GM23338 (cell line): ENCODE results near the gene RAB3A. TPM values are rescaled to one million over a fixed set of nuclear protein-coding genes. Genes with fewer than 3 reads are reported as not detected.

Experiments
- ATAC-seq: fragments of 200-7000 bp; cut with Tn5 transposase; 3 replicates; pipeline ENCODE4 v1.9.1; 2020
- DNase-seq: peaks from one replicate; pipeline ENCODE4 v3.0.0-alpha.2; 2015; ENCODE audit warnings: low spot score
- H2AFZ ChIP-seq: fragments of 200-600 bp; sonication (generic); 2 replicates; pipeline ENCODE4 v1.8.0; 2016; ENCODE audit warnings: antibody characterized with exemption, mild to moderate bottlenecking, moderate library complexity
- H3F3A ChIP-seq: fragments of 200-600 bp; sonication (generic); replicated peaks from 2 replicates; pipeline ENCODE4 v1.8.0; 2017; ENCODE audit warnings: antibody characterized with exemption, mixed run types, low read depth
- H3K27ac ChIP-seq: fragments of 200-600 bp; sonication (generic); 2 replicates; pipeline ENCODE4 v1.6.1; 2016; ENCODE audit warnings: low read depth
- H3K27me3 ChIP-seq: fragments of 200-600 bp; sonication (generic); 2 replicates; pipeline ENCODE4 v1.8.0; 2016; ENCODE audit warnings: mild to moderate bottlenecking, mixed run types, moderate library complexity; ENCODE audit not compliant: insufficient read depth
- H3K36me3 ChIP-seq: fragments of 200-600 bp; sonication (generic); 2 replicates; pipeline ENCODE4 v1.8.0; 2016; ENCODE audit warnings: mild to moderate bottlenecking; ENCODE audit not compliant: insufficient read depth
- H3K4me1 ChIP-seq: fragments of 200-600 bp; sonication (generic); 2 replicates; pipeline ENCODE4 v1.8.0; 2016; ENCODE audit warnings: mild to moderate bottlenecking, moderate library complexity; ENCODE audit not compliant: insufficient read depth
- H3K4me2 ChIP-seq: fragments of 200-600 bp; sonication (generic); 2 replicates; pipeline ENCODE4 v1.7.1; 2017; ENCODE audit warnings: mixed run types
- H3K4me3 ChIP-seq: fragments of 200-600 bp; sonication (generic); 2 replicates; pipeline ENCODE4 v1.6.1; 2016; ENCODE audit warnings: mixed run types
- H3K79me2 ChIP-seq: fragments of 200-600 bp; sonication (generic); replicated peaks from 2 replicates; pipeline ENCODE4 v1.8.0; 2017; ENCODE audit warnings: mild to moderate bottlenecking; ENCODE audit not compliant: insufficient read depth
- H3K9me2 ChIP-seq: fragments of 200-600 bp; sonication (generic); 2 replicates; pipeline ENCODE4 v1.8.0; 2017; ENCODE audit not compliant: insufficient read depth
- H4K20me1 ChIP-seq: fragments of 200-600 bp; sonication (generic); replicated peaks from 2 replicates; pipeline ENCODE4 v1.8.0; 2017; ENCODE audit warnings: mild to moderate bottlenecking; ENCODE audit not compliant: insufficient read depth
- H3K27ac Mint-ChIP-seq: 2 replicates; pipeline ENCODE4 v1.8.0; 2020; ENCODE audit warnings: inconsistent platforms, mild to moderate bottlenecking, moderate library complexity, mixed read lengths
- H3K27me3 Mint-ChIP-seq: 3 replicates; pipeline ENCODE4 v1.8.0; 2022; ENCODE audit warnings: low read depth, mild to moderate bottlenecking, moderate library complexity, mixed read lengths, inconsistent platforms; ENCODE audit not compliant: insufficient read depth, poor library complexity
- H3K36me3 Mint-ChIP-seq: 3 replicates; pipeline ENCODE4 v1.8.0; 2021; ENCODE audit warnings: low read depth, mild to moderate bottlenecking, inconsistent platforms, moderate library complexity, mixed read lengths
- H3K4me1 Mint-ChIP-seq: 3 replicates; pipeline ENCODE4 v1.8.0; 2020; ENCODE audit warnings: mild to moderate bottlenecking, inconsistent platforms, mixed read lengths
- H3K4me3 Mint-ChIP-seq: 3 replicates; pipeline ENCODE4 v1.8.0; 2021; ENCODE audit warnings: moderate library complexity, mild to moderate bottlenecking, inconsistent platforms, mixed read lengths
- H3K9me3 Mint-ChIP-seq: 3 replicates; pipeline ENCODE4 v1.8.0; 2020; ENCODE audit warnings: moderate library complexity, mild to moderate bottlenecking, inconsistent platforms, mixed read lengths
- CREB1 ChIP-seq: fragments of 250-450 bp; sonication (Bioruptor Pico); IDR thresholded peaks from 2 replicates; pipeline ENCODE4 v1.5.0; 2020; ENCODE audit warnings: low read depth, mild to moderate bottlenecking, moderate library complexity
- EZH2 ChIP-seq: fragments of 200-600 bp; sonication (generic); IDR thresholded peaks from one replicate; pipeline ENCODE4 v1.8.0; 2017; ENCODE audit warnings: antibody characterized with exemption, mild to moderate bottlenecking, low read depth; ENCODE audit not compliant: unreplicated experiment
- EZH2phosphoT487 ChIP-seq: fragments of 200-600 bp; sonication (generic); IDR thresholded peaks from one replicate; pipeline ENCODE4 v1.8.1; 2018; ENCODE audit warnings: antibody characterized with exemption; ENCODE audit not compliant: unreplicated experiment
- NANOG ChIP-seq: IDR thresholded peaks from 2 replicates; pipeline ENCODE4 v1.6.1; 2016; ENCODE audit warnings: antibody characterized with exemption, borderline replicate concordance
- POLR2AphosphoS5 ChIP-seq: IDR thresholded peaks from 2 replicates; pipeline ENCODE4 v1.6.1; 2016; ENCODE audit warnings: antibody characterized with exemption, low read depth
- STAT1 ChIP-seq: IDR thresholded peaks from one replicate; pipeline ENCODE4 v1.6.1; 2016; ENCODE audit warnings: antibody characterized with exemption; ENCODE audit not compliant: unreplicated experiment
- ZNF331 ChIP-seq: fragments of 250-450 bp; sonication (Bioruptor Pico); IDR thresholded peaks from 2 replicates; pipeline ENCODE4 v1.5.0; 2020; ENCODE audit warnings: low read depth, mild to moderate bottlenecking, moderate library complexity
- polyA plus RNA-seq: library from polyadenylated mRNA; unstranded; fragments of >200 nt; fragmentation: Nextera tagmentation; extraction: Ambion mirVana; gene quantifications from 2 replicates; pipeline ENCODE4 v1.2.1, GENCODE V29; 2016
- total RNA-seq: library from RNA; depleted of rRNA; stranded (reverse); fragments of >200 nt; shearing (Covaris generic); gene quantifications from 2 replicates; pipeline ENCODE4 v1.2.3, GENCODE V29; 2014
- TF ChIP-seq, protein P1 (sequence below): fragments of 250-450 bp; sonication (Bioruptor Pico); IDR thresholded peaks from 2 replicates; pipeline ENCODE4 v1.5.0; 2020; ENCODE audit warnings: mild to moderate bottlenecking, moderate library complexity
- TF ChIP-seq, protein P2 (sequence below): IDR thresholded peaks from one replicate; pipeline ENCODE4 v1.6.1; 2018; ENCODE audit warnings: antibody characterized with exemption; ENCODE audit not compliant: unreplicated experiment

Gene RAB3A
- total and polyA plus RNA-seq, 2 experiments from 2014 or later, result 9.7 to 20.3 TPM

DNA sequence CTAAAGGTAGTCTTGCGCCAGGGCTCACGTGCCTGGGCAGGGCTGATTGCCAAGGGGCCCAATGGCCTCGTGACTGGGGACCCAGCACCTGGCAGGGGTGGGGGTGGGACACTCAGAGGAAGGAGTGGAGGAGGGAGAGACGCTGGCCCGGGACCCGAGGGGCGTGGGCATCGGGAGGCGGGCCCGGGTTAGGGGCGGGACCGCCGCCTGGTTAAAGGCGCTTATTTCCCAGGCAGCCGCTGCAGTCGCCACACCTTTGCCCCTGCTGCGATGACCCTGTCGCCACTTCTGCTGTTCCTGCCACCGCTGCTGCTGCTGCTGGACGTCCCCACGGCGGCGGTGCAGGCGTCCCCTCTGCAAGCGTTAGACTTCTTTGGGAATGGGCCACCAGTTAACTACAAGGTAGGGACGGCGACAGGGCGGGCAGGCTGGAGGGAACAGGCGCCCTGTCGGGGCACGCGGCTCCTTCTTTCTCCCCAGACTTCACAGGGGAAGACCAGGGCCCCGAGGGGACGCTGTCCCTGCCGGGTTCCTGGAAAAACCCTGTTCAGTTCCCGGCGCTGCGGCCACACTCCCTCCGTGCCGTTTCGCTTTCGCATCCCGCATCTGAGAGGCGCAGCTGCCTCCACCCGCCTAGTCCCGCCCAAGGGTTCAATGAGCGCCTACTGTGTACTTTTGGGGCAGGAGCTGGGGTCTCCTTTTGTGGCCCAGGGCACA is 30.1 kb downstream of the RAB3A start, which contains the start of gene IFI30:
TSS of gene IFI30 (plus strand) at position 242 of the 717 bp plus-strand sequence. CDS start at position 271, 29 bp downstream.
- Mint-ChIP-seq H3K4me3 (peak within 1 kb of the TSS; percentile 78), H3K36me3 (peaks cover 17% of the 10 kb centered on the region; the same call in 2 of the 3 replicates), H3K27me3 (peaks cover 19% of the 10 kb centered on the region), H3K9me3 (no peaks in the 10 kb centered on the region), H3K27ac (no peak within 1 kb of the TSS), H3K4me1 (peaks cover 6% of the 10 kb centered on the region)
- peaks cover 4% of the 10 kb centered on the region for H3K4me1 ChIP-seq
- H3K4me2 ChIP-seq, result peak within 1 kb of the TSS; percentile 92
- no peaks in the 10 kb centered on the region for H4K20me1 ChIP-seq
- no peaks in the 10 kb centered on the region for H3K79me2 ChIP-seq
- no peak within 1 kb of the TSS for H3K27ac ChIP-seq
- peak; percentile 84 for DNase-seq
- TF ChIP-seq POLR2AphosphoS5 (peak; percentile 84), CREB1 (CRISPR knock-in tag) (no peak)
- H2AFZ ChIP-seq, result peak within 1 kb of the TSS; percentile 99
- H3K27me3 ChIP-seq, result peaks cover 12% of the 10 kb centered on the region
- no peaks in the 10 kb centered on the region; the same call in 1 of the 2 replicates for H3K36me3 ChIP-seq
- H3K4me3 ChIP-seq, result peak within 1 kb of the TSS; percentile 79
- no peaks in the 10 kb centered on the region for H3K9me2 ChIP-seq
- ATAC-seq, result peak; percentile 86
- peaks cover 5% of the 10 kb centered on the region for H3F3A ChIP-seq

DNA sequence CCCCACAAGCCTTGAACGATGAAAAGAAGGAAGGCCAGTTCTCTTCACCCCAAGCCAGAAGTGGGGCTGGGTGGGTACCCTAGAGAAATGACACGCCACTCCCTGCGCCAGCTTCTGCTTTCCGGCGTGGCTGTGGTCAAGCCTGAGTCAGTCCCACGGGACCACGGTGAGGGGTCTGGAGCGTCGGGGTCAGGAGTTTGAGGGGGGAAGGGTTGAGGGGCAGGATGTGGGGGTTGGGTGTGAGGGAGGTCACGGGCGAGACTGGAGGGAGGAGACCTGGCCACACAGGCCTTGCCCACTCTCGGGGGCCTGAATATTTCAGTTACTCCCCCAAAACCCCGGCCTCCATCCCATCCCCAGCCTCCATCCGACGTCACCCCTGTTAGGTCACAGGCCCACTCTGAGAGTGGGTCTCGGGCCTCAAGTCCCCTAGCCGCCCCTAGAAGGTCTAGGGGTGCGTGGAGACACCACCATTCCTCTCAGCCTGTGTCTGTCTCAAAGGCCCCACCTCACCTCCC is 30.7 kb downstream of the RAB3A start:
- peak overlapping the region; percentile 78; the same call in 2 of the 3 replicates for H3K4me3 Mint-ChIP-seq
- peak overlapping the region; percentile 99 for H2AFZ ChIP-seq
- TF ChIP-seq, protein P1, sequence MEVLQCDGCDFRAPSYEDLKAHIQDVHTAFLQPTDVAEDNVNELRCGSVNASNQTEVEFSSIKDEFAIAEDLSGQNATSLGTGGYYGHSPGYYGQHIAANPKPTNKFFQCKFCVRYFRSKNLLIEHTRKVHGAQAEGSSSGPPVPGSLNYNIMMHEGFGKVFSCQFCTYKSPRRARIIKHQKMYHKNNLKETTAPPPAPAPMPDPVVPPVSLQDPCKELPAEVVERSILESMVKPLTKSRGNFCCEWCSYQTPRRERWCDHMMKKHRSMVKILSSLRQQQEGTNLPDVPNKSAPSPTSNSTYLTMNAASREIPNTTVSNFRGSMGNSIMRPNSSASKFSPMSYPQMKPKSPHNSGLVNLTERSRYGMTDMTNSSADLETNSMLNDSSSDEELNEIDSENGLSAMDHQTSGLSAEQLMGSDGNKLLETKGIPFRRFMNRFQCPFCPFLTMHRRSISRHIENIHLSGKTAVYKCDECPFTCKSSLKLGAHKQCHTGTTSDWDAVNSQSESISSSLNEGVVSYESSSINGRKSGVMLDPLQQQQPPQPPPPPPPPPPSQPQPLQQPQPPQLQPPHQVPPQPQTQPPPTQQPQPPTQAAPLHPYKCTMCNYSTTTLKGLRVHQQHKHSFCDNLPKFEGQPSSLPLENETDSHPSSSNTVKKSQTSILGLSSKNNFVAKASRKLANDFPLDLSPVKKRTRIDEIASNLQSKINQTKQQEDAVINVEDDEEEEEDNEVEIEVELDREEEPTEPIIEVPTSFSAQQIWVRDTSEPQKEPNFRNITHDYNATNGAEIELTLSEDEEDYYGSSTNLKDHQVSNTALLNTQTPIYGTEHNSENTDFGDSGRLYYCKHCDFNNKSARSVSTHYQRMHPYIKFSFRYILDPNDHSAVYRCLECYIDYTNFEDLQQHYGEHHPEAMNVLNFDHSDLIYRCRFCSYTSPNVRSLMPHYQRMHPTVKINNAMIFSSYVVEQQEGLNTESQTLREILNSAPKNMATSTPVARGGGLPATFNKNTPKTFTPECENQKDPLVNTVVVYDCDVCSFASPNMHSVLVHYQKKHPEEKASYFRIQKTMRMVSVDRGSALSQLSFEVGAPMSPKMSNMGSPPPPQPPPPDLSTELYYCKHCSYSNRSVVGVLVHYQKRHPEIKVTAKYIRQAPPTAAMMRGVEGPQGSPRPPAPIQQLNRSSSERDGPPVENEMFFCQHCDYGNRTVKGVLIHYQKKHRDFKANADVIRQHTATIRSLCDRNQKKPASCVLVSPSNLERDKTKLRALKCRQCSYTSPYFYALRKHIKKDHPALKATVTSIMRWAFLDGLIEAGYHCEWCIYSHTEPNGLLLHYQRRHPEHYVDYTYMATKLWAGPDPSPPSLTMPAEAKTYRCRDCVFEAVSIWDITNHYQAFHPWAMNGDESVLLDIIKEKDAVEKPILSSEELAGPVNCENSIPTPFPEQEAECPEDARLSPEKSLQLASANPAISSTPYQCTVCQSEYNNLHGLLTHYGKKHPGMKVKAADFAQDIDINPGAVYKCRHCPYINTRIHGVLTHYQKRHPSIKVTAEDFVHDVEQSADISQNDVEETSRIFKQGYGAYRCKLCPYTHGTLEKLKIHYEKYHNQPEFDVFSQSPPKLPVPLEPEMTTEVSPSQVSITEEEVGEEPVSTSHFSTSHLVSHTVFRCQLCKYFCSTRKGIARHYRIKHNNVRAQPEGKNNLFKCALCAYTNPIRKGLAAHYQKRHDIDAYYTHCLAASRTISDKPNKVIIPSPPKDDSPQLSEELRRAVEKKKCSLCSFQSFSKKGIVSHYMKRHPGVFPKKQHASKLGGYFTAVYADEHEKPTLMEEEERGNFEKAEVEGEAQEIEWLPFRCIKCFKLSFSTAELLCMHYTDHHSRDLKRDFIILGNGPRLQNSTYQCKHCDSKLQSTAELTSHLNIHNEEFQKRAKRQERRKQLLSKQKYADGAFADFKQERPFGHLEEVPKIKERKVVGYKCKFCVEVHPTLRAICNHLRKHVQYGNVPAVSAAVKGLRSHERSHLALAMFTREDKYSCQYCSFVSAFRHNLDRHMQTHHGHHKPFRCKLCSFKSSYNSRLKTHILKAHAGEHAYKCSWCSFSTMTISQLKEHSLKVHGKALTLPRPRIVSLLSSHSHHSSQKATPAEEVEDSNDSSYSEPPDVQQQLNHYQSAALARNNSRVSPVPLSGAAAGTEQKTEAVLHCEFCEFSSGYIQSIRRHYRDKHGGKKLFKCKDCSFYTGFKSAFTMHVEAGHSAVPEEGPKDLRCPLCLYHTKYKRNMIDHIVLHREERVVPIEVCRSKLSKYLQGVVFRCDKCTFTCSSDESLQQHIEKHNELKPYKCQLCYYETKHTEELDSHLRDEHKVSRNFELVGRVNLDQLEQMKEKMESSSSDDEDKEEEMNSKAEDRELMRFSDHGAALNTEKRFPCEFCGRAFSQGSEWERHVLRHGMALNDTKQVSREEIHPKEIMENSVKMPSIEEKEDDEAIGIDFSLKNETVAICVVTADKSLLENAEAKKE (CRISPR knock-in tag), result no peak
- TF ChIP-seq ZNF331 (CRISPR knock-in tag), result no peak
- no peak for TF ChIP-seq EZH2
- TF ChIP-seq EZH2phosphoT487, result no peak
- TF ChIP-seq CREB1 (CRISPR knock-in tag), result no peak
- TF ChIP-seq NANOG, result no peak
- TF ChIP-seq STAT1, result no peak
- TF ChIP-seq, protein P2, sequence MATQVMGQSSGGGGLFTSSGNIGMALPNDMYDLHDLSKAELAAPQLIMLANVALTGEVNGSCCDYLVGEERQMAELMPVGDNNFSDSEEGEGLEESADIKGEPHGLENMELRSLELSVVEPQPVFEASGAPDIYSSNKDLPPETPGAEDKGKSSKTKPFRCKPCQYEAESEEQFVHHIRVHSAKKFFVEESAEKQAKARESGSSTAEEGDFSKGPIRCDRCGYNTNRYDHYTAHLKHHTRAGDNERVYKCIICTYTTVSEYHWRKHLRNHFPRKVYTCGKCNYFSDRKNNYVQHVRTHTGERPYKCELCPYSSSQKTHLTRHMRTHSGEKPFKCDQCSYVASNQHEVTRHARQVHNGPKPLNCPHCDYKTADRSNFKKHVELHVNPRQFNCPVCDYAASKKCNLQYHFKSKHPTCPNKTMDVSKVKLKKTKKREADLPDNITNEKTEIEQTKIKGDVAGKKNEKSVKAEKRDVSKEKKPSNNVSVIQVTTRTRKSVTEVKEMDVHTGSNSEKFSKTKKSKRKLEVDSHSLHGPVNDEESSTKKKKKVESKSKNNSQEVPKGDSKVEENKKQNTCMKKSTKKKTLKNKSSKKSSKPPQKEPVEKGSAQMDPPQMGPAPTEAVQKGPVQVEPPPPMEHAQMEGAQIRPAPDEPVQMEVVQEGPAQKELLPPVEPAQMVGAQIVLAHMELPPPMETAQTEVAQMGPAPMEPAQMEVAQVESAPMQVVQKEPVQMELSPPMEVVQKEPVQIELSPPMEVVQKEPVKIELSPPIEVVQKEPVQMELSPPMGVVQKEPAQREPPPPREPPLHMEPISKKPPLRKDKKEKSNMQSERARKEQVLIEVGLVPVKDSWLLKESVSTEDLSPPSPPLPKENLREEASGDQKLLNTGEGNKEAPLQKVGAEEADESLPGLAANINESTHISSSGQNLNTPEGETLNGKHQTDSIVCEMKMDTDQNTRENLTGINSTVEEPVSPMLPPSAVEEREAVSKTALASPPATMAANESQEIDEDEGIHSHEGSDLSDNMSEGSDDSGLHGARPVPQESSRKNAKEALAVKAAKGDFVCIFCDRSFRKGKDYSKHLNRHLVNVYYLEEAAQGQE, result no peak

More for the DNA sequence above, 30.7 kb downstream of the RAB3A start:
- DNase-seq (no peak), ATAC-seq (peak; percentile 3; the same call in 2 of the 3 replicates)
- H4K20me1 ChIP-seq, result no peaks in the 10 kb centered on the region
- Mint-ChIP-seq H3K36me3 (peaks cover 21% of the 10 kb centered on the region), H3K4me1 (peaks cover 6% of the 10 kb centered on the region), H3K27me3 (peaks cover 22% of the 10 kb centered on the region), H3K27ac (no peak overlapping the region), H3K9me3 (no peaks in the 10 kb centered on the region)
- no peak overlapping the region for H3K27ac ChIP-seq
- H3K36me3 ChIP-seq, result no peaks in the 10 kb centered on the region; the same call in 1 of the 2 replicates
- no peaks in the 10 kb centered on the region for H3K79me2 ChIP-seq
- peaks cover 12% of the 10 kb centered on the region for H3K27me3 ChIP-seq
- H3F3A ChIP-seq, result peaks cover 5% of the 10 kb centered on the region
- H3K9me2 ChIP-seq, result no peaks in the 10 kb centered on the region
- peak overlapping the region; percentile 92 for H3K4me2 ChIP-seq
- H3K4me1 ChIP-seq, result peaks cover 4% of the 10 kb centered on the region
- peak overlapping the region; percentile 79 for H3K4me3 ChIP-seq
